ENCODE results near the gene GCFC2. TPM values are rescaled to one million over a fixed set of nuclear protein-coding genes. Genes with fewer than 3 reads are reported as not detected.

Gene GCFC2
- total RNA-seq, 1 donor from 2014 or later, result 9.6 TPM

- intact Hi-C loops (cut with micrococcal nuclease), result loop anchor here (5.0 kb wide), 1 partner anchor 36 kb away; no protein-coding TSS in a partner anchor
- TF ChIP-seq CTCF (IDR thresholded peaks at IDR 0.05; ENCODE audit: borderline replicate concordance), result no peak
- Histone ChIP-seq H3K27me3 (ENCODE audit: low read depth) (no peaks in the 10 kb centered on the region), H3K36me3 (no peaks in the 10 kb centered on the region), H3K4me3 (no peak overlapping the region), H3K9me3 (replicated peaks) (no peaks in the 10 kb centered on the region), H3K4me1 (peaks cover 22% of the 10 kb centered on the region), H3K27ac (replicated peaks) (peak overlapping the region; percentile 41)
- no peak for DNase-seq
Observed at GRCh38 chr2:75641587-75641986, 69.1 kb downstream of the GCFC2 start.

GRCh38 chr2:75640621-75641121 lies 70.0 kb downstream of the GCFC2 start:
- Histone ChIP-seq H3K4me1 (peaks cover 16% of the 10 kb centered on the region), H3K9me3 (replicated peaks) (no peaks in the 10 kb centered on the region), H3K4me3 (no peak overlapping the region), H3K27ac (replicated peaks) (peak overlapping the region; percentile 41), H3K27me3 (ENCODE audit: low read depth) (no peaks in the 10 kb centered on the region), H3K36me3 (no peaks in the 10 kb centered on the region)
- intact Hi-C loops (cut with micrococcal nuclease), result loop anchor here (5.0 kb wide), 1 partner anchor 37 kb away; no protein-coding TSS in a partner anchor
- TF ChIP-seq CTCF (IDR thresholded peaks at IDR 0.05; ENCODE audit: borderline replicate concordance), result peak; percentile 100
- DNase-seq, result peak; percentile 57

- H3K27ac ChIP-seq (replicated peaks), result no peak overlapping the region
- peaks cover 26% of the 10 kb centered on the region for H3K4me1 ChIP-seq
- H3K27me3 ChIP-seq (ENCODE audit: low read depth), result no peaks in the 10 kb centered on the region
- no peak overlapping the region for H3K4me3 ChIP-seq
- no peak for DNase-seq
- intact Hi-C loops (cut with micrococcal nuclease), result no loop called here
- TF ChIP-seq CTCF (IDR thresholded peaks at IDR 0.05; ENCODE audit: borderline replicate concordance), result no peak
- no peaks in the 10 kb centered on the region for H3K9me3 ChIP-seq (replicated peaks)
- no peaks in the 10 kb centered on the region for H3K36me3 ChIP-seq
Observed at GRCh38 chr2:75637568-75637967, 73.1 kb downstream of the GCFC2 start.

- Histone ChIP-seq H3K27me3 (ENCODE audit: low read depth) (no peaks in the 10 kb centered on the region), H3K4me1 (peaks cover 18% of the 10 kb centered on the region), H3K36me3 (no peaks in the 10 kb centered on the region), H3K9me3 (replicated peaks) (no peaks in the 10 kb centered on the region), H3K27ac (replicated peaks) (no peak overlapping the region), H3K4me3 (no peak overlapping the region)
- intact Hi-C loops (cut with micrococcal nuclease), result no loop called here
- no peak for TF ChIP-seq CTCF (IDR thresholded peaks at IDR 0.05; ENCODE audit: borderline replicate concordance)
- no peak for DNase-seq
Observed at GRCh38 chr2:75634945-75635344, 75.8 kb downstream of the GCFC2 start.

- Histone ChIP-seq H3K4me3 (no peak overlapping the region), H3K4me1 (peaks cover 17% of the 10 kb centered on the region), H3K9me3 (replicated peaks) (no peaks in the 10 kb centered on the region), H3K27me3 (ENCODE audit: low read depth) (no peaks in the 10 kb centered on the region), H3K36me3 (no peaks in the 10 kb centered on the region), H3K27ac (replicated peaks) (peak overlapping the region; percentile 68)
- no peak for DNase-seq
- TF ChIP-seq CTCF (IDR thresholded peaks at IDR 0.05; ENCODE audit: borderline replicate concordance), result no peak
- intact Hi-C loops (cut with micrococcal nuclease), result no loop called here
Observed at GRCh38 chr2:75633620-75634019, 77.1 kb downstream of the GCFC2 start.
